GM20000 (cell line): ENCODE measurements around the gene MPPED1.

Experiments used
- DNase-seq: peaks from one replicate; pipeline ENCODE4 v3.0.0; 2012; ENCODE audit warnings: low spot score
- TF ChIP-seq, protein P1 (sequence below): IDR thresholded peaks from 2 replicates; pipeline ENCODE4 v1.5.1; 2012; ENCODE audit warnings: mild to moderate bottlenecking, control low read depth; ENCODE audit errors: extremely low read depth, missing control alignments

MPPED1 gene

GRCh38 chr22:43438666-43439347 is 27.0 kb downstream of the MPPED1 start:
- TF ChIP-seq, protein P1, sequence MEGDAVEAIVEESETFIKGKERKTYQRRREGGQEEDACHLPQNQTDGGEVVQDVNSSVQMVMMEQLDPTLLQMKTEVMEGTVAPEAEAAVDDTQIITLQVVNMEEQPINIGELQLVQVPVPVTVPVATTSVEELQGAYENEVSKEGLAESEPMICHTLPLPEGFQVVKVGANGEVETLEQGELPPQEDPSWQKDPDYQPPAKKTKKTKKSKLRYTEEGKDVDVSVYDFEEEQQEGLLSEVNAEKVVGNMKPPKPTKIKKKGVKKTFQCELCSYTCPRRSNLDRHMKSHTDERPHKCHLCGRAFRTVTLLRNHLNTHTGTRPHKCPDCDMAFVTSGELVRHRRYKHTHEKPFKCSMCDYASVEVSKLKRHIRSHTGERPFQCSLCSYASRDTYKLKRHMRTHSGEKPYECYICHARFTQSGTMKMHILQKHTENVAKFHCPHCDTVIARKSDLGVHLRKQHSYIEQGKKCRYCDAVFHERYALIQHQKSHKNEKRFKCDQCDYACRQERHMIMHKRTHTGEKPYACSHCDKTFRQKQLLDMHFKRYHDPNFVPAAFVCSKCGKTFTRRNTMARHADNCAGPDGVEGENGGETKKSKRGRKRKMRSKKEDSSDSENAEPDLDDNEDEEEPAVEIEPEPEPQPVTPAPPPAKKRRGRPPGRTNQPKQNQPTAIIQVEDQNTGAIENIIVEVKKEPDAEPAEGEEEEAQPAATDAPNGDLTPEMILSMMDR, result no peak
- no peak for DNase-seq

DNA sequence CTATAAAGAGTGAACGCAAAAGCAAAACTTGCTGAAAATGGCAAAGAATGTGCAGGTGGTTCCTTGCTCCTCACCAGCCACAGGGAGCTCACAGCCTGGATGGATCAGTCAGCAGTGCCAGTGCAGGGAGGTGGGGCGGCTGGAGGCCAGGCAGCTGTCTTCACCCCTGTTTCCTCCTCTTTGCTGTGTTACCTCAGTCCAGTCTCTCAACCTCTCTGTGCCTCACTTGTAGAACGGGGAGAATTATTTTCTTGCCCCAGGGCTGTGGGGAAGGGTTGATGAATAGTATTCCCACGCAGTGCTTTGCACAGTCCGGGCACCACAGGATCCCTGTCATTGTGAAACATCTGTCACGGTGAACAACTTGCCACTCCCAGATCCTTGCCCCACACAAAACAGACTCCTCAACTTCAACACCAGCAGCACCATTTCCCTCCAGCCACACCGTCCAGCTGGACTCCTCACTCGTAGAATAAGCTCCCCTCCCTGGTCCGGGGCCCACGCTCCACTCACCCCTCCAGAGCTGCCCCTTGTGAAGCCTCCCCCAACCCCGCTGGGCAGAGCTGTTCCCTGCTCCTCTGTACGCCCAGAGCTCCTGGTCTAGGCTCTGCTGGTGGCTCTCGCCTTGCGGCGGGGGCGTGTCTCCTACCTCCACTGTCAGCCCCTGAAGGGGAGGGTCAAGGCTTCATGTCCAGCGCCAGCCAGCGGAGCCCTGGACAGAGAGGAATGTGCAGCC is 27.7 kb downstream of the MPPED1 start:
- TF ChIP-seq, protein P1, result no peak
- DNase-seq, result no peak

DNA sequence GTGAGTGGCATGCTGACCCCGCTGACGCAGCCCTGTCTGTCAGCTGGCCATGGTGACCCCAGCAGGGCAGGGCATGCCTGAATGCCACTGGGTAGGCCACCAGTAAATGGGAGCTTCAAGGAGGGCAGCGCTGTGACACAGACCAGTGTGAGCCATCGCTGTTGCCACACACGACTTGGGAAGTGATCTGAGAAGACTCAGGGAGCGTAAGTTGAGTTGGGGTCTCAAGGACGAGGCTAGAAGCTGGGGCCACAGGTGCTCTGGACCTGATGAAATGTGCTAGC is 28.2 kb downstream of the MPPED1 start:
- TF ChIP-seq, protein P1, result no peak
- DNase-seq, result no peak

GRCh38 chr22:43440556-43440955 is 28.7 kb downstream of the MPPED1 start:
- no peak for DNase-seq
- TF ChIP-seq, protein P1, result no peak

GRCh38 chr22:43441216-43441615 is 29.4 kb downstream of the MPPED1 start:
- TF ChIP-seq, protein P1, result no peak

GRCh38 chr22:43441751-43442150 is 29.9 kb downstream of the MPPED1 start:
- DNase-seq, result no peak
- TF ChIP-seq, protein P1, result no peak

More at GRCh38 chr22:43441216-43441615, 29.4 kb downstream of the MPPED1 start:
- no peak for DNase-seq

- TF ChIP-seq, protein P1, result no peak
- no peak for DNase-seq
Measured at GRCh38 chr22:43442386-43443151, 30.8 kb downstream of the MPPED1 start.
